Left ventricle myocardium inferior (tissue), 1 donor: ENCODE results near the gene GART. TPM values are rescaled to one million over a fixed set of nuclear protein-coding genes. Genes with fewer than 3 reads are reported as not detected.
"Not testable (repeated sequence)": the region's sequence is repeated elsewhere in the genome, so short reads cannot be mapped to it uniquely, and the experiment has no call there.

Experiments used
- DNase-seq: peaks from one replicate; pipeline ENCODE4 v3.0.0-alpha.2; 2020
- H3K27ac ChIP-seq: fragments of 200-600 bp; replicated peaks from 2 replicates; pipeline ENCODE4 v1.8.0; 2021
- H3K27me3 ChIP-seq: fragments of 200-600 bp; 2 replicates; pipeline ENCODE4 v1.8.0; 2021; ENCODE audit warnings: low read depth
- H3K36me3 ChIP-seq: fragments of 200-600 bp; 2 replicates; pipeline ENCODE4 v1.8.0; 2021
- H3K4me1 ChIP-seq: fragments of 200-600 bp; 2 replicates; pipeline ENCODE4 v1.8.0; 2021
- H3K4me3 ChIP-seq: fragments of 200-600 bp; 2 replicates; pipeline ENCODE4 v1.8.0; 2021; ENCODE audit warnings: mild to moderate bottlenecking, moderate library complexity
- H3K9me3 ChIP-seq: fragments of 200-600 bp; replicated peaks from 2 replicates; pipeline ENCODE4 v1.8.0; 2021
- intact Hi-C: fragments of 100-400 bp; cut with micrococcal nuclease; formaldehyde crosslinking; loops from one replicate; pipeline ENCODE4 v1.11.0; 2022
- total RNA-seq: library from RNA; stranded (reverse); fragmentation: NEBNext Ultra II Directional; extraction: Animal tissue kit (Norgen Biotek cat#: 25700); gene quantifications from one replicate; pipeline ENCODE4 v1.2.1, GENCODE V29; 2021
- TF ChIP-seq, protein P1 (sequence below): fragments of 200-600 bp; IDR thresholded peaks from 2 replicates; pipeline ENCODE4 v1.8.0; 2021; ENCODE audit warnings: antibody characterized with exemption, mild to moderate bottlenecking, borderline replicate concordance
- donor health status: DM: no; HTN: yes; CAD: no; lungs with severe emphysema.

Gene GART
- total RNA-seq, 1 donor from 2014 or later, result 41.5 TPM

GRCh38 chr21:33584455-33584854 lies 42.5 kb upstream of the GART start:
- TF ChIP-seq, protein P1, sequence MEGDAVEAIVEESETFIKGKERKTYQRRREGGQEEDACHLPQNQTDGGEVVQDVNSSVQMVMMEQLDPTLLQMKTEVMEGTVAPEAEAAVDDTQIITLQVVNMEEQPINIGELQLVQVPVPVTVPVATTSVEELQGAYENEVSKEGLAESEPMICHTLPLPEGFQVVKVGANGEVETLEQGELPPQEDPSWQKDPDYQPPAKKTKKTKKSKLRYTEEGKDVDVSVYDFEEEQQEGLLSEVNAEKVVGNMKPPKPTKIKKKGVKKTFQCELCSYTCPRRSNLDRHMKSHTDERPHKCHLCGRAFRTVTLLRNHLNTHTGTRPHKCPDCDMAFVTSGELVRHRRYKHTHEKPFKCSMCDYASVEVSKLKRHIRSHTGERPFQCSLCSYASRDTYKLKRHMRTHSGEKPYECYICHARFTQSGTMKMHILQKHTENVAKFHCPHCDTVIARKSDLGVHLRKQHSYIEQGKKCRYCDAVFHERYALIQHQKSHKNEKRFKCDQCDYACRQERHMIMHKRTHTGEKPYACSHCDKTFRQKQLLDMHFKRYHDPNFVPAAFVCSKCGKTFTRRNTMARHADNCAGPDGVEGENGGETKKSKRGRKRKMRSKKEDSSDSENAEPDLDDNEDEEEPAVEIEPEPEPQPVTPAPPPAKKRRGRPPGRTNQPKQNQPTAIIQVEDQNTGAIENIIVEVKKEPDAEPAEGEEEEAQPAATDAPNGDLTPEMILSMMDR, result no peak
- intact Hi-C loops, result no loop called here
- Histone ChIP-seq H3K27me3 (no peaks in the 10 kb centered on the region), H3K36me3 (no peaks in the 10 kb centered on the region), H3K4me1 (peaks cover 22% of the 10 kb centered on the region), H3K4me3 (no peak overlapping the region), H3K9me3 (no peaks in the 10 kb centered on the region), H3K27ac (no peak overlapping the region)
- no peak for DNase-seq

GRCh38 chr21:33578959-33579542 lies 37.1 kb upstream of the GART start:
- Histone ChIP-seq H3K9me3 (no peaks in the 10 kb centered on the region), H3K27me3 (no peaks in the 10 kb centered on the region), H3K36me3 (peaks cover 39% of the 10 kb centered on the region), H3K4me3 (no peak overlapping the region), H3K4me1 (peaks cover 12% of the 10 kb centered on the region), H3K27ac (no peak overlapping the region)
- no peak for DNase-seq
- intact Hi-C loops, result no loop called here
- TF ChIP-seq, protein P1, result no peak

DNA sequence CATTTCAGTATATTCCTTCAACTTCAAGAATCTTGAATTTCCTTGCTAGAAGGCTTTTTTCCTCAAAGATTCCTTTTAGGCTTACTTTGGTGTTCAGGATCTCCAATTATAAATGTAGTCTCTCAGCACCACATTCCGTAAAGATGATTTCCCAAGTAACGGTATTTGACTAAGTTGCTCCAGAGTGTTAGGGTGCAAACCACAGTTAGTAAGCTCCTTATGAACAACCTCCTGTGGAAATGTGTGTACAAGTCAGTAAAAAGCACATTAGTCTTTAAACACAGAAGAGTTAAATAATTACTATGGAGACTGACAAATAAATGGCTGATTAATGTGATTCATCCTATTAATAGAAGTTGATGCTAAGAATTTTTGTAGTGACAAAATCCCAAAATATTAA lies 36.3 kb upstream of the GART start:
- DNase-seq, result no peak
- no peak overlapping the region for H3K4me3 ChIP-seq
- H3K27me3 ChIP-seq, result no peaks in the 10 kb centered on the region
- H3K36me3 ChIP-seq, result peaks cover 47% of the 10 kb centered on the region
- peaks cover 12% of the 10 kb centered on the region for H3K4me1 ChIP-seq
- TF ChIP-seq, protein P1, result no peak
- intact Hi-C loops, result no loop called here
- no peak overlapping the region for H3K27ac ChIP-seq
- H3K9me3 ChIP-seq, result no peaks in the 10 kb centered on the region

DNA sequence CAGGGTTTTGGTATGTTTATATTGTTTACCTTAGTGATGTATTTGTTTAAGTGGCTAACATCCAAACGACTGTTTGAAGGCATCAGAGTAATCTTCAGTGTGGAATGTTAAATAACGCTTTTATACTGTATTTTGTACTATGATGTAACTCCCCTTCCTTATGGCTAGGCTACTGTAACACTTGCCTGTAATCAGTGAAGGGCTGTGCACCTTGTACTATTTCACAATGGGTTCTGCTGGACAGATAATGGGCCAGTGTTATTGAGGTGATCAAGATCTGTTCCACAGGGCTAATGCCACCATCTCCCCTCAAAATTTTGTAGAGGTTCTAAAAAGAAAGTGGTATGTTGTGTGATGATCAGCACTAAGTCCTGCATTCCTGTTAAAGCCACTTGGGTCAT lies 34.8 kb upstream of the GART start:
- intact Hi-C loops, H3K27me3 ChIP-seq, DNase-seq, H3K4me3 ChIP-seq, H3K27ac ChIP-seq, H3K9me3 ChIP-seq: not testable (repeated sequence)
- Histone ChIP-seq H3K36me3 (peaks cover 61% of the 10 kb centered on the region), H3K4me1 (peaks cover 24% of the 10 kb centered on the region)

GRCh38 chr21:33572350-33572749 lies 30.4 kb upstream of the GART start:
- Histone ChIP-seq H3K27ac (peak overlapping the region; percentile 3), H3K27me3 (no peaks in the 10 kb centered on the region), H3K4me3 (no peak overlapping the region), H3K4me1 (peaks cover 25% of the 10 kb centered on the region), H3K36me3 (peaks cover 96% of the 10 kb centered on the region), H3K9me3 (no peaks in the 10 kb centered on the region)
- TF ChIP-seq, protein P1, result no peak
- DNase-seq, result no peak
- intact Hi-C loops, result no loop called here

- Histone ChIP-seq H3K4me1 (peaks cover 19% of the 10 kb centered on the region), H3K9me3 (no peaks in the 10 kb centered on the region), H3K4me3 (no peak overlapping the region), H3K27me3 (no peaks in the 10 kb centered on the region), H3K36me3 (peaks cover 83% of the 10 kb centered on the region), H3K27ac (no peak overlapping the region)
- TF ChIP-seq, protein P1, result no peak
- no peak for DNase-seq
- intact Hi-C loops, result no loop called here
These were observed 28.1 kb upstream of the GART start for GRCh38 chr21:33569991-33570390.
